Aorta (tissue), 5 donors: ENCODE measurements around the gene DHRSX. TPM values are rescaled to one million over a fixed set of nuclear protein-coding genes. Genes with fewer than 3 reads are reported as not detected.
"Not testable (repeated sequence)": the region's sequence is repeated elsewhere in the genome, so short reads cannot be mapped to it uniquely, and the experiment has no call there.

Experiments used
- ATAC-seq: fragments of 200-7000 bp; cut with Tn5 transposase; one replicate; pipeline ENCODE4 v1.9.1; 2022; ENCODE audit warnings: moderate library complexity; ENCODE audit not compliant: low FRiP score
- DNase-seq, 2 donors: peaks; one replicate each; pipeline ENCODE4 v3.0.0-alpha.2; 2020
- H3K27ac ChIP-seq, 2 donors: one replicate each; pipeline ENCODE4 v1.5.1; 2013; ENCODE audit warnings: low read length in 2 of 2, mild to moderate bottlenecking in 2 of 2, moderate library complexity in 2 of 2, control low read depth in 1 of 2, inconsistent platforms in 1 of 2, low read depth in 1 of 2
- H3K27me3 ChIP-seq, 2 donors: one replicate each; pipeline ENCODE4 v1.6.1; 2013; ENCODE audit warnings: control low read depth in 1 of 2, low read length in 1 of 2, mild to moderate bottlenecking in 1 of 2, moderate library complexity in 1 of 2; ENCODE audit not compliant: insufficient read depth in 2 of 2, control insufficient read depth in 1 of 2
- H3K36me3 ChIP-seq, 2 donors: one replicate each; pipeline ENCODE4 v1.6.1; 2013; ENCODE audit warnings: control low read depth in 1 of 2, low read length in 1 of 2, mild to moderate bottlenecking in 1 of 2; ENCODE audit not compliant: insufficient read depth in 2 of 2, control insufficient read depth in 1 of 2
- H3K4me1 ChIP-seq, 2 donors: one replicate each; pipeline ENCODE4 v1.6.1; 2013; ENCODE audit warnings: low read length in 2 of 2, control low read depth in 1 of 2, mild to moderate bottlenecking in 1 of 2, moderate library complexity in 1 of 2; ENCODE audit not compliant: insufficient read depth in 2 of 2, control insufficient read depth in 1 of 2
- H3K4me3 ChIP-seq, 2 donors: one replicate each; pipeline ENCODE4 v1.5.1; 2013; ENCODE audit warnings: low read length in 2 of 2, control low read depth in 1 of 2, mild to moderate bottlenecking in 1 of 2
- H3K9me3 ChIP-seq: one replicate; pipeline ENCODE4 v1.6.1; 2013; ENCODE audit warnings: mild to moderate bottlenecking, low read length; ENCODE audit not compliant: control insufficient read depth
- WGBS, 2 donors: extraction: QIAGEN DNeasy Blood & Tissue Kit; methylation state at CpG; one replicate each; pipeline ENCODE4 v1.1.7; 2013; 5-methylcytosine and 5-hydroxymethylcytosine counted together
- intact Hi-C, 2 donors: fragments of 100-400 bp; cut with DNase I; formaldehyde crosslinking; loops; one replicate each; pipeline versions ENCODE4 v1.14.2 to v1.15.0; 2022
- polyA plus RNA-seq, 2 donors: library from polyadenylated mRNA; stranded (reverse); fragments of 200-250 nt; gene quantifications; one replicate each; pipeline ENCODE4 v1.2.3, GENCODE V29; 2013
- total RNA-seq, 2 donors: library from RNA; stranded (reverse); fragmentation: NEBNext Ultra II Directional; extraction: Animal tissue kit (Norgen Biotek cat#: 25700); gene quantifications; one replicate each; pipeline ENCODE4 v1.2.1, GENCODE V29; 2021
- donor health status: healthy with polysubstance abuse.
- donor health status: Bipolar disorder and iron deficiency.
- donor health status: DM: no; HTN: no; CAD: no.
- donor health status: DM: no; HTN: no; CAD: no.
- donor health status: DM: yes; HTN: yes; CAD: no.

Gene DHRSX
- total and polyA plus RNA-seq, 4 donors = 6.0 to 21.8 (median 11.7) TPM

DNA sequence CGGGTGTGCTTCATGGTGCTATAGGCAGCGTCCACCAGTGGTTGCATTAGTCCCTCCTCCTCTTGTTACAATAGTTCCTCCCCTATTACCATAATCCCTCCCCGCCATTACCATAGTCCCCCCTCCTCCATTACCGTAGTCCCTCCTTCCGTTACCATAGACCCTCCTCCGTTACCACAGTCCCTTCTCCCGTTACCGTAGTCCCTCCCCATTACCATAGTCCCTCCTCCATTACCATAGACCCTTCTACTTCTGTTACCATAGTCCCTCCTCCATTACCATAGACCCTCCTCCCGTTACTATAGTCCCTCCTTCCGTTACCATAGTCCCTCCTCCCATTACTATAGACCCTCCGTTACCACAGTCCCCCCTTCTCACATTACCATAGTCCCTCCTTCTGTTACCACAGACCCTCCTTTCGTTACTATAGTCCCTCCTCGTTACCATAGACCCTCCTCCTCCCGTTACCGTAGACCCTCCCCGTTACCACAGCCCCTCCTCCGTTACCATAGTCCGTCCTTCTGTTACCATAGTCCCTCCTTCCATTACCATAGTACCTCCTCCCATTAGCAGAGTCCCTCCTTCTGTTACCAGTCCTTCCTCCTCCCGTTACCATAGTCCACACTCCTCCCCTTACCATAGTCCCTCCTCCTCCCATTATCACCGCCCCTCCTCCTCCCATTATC is 129.6 kb downstream of the DHRSX start:
- no peaks in the 10 kb centered on the region for H3K27me3 ChIP-seq
- ATAC-seq (no peak), DNase-seq (no peak)
- H3K27ac ChIP-seq = no peak overlapping the region
- H3K9me3 ChIP-seq = no peaks in the 10 kb centered on the region
- no peaks in the 10 kb centered on the region for H3K36me3 ChIP-seq
- intact Hi-C loops = no loop called here
- no peaks in the 10 kb centered on the region for H3K4me1 ChIP-seq
- H3K4me3 ChIP-seq = no peak overlapping the region
- 63 to 72% methylated on average over 20 of the region's 20 CpGs for WGBS, 2 donors

DNA sequence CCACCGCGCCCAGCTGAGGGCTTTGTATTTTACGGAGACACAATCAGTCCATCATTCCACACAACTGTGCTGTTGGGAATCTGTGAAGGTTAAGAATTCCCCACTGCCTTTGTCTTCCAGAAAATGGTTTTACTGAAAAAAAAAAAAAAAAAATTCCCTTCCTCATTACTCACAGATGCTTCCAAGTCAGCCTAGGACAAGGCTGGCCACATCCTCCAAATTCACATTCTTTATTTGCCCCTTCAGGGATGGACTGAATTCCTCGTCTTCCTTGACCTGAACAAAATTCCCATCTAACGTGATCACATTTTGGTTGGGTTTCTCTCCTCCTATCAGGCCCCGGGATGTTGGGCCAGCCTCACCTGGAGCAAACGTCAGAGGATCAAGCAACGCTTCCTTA is 130.3 kb downstream of the DHRSX start:
- intact Hi-C loops = no loop called here
- H3K36me3 ChIP-seq = no peaks in the 10 kb centered on the region
- H3K27me3 ChIP-seq = no peaks in the 10 kb centered on the region
- no peaks in the 10 kb centered on the region for H3K9me3 ChIP-seq
- DNase-seq = no peak
- no peak for ATAC-seq
- no peak overlapping the region for H3K4me3 ChIP-seq
- H3K27ac ChIP-seq = no peak overlapping the region
- H3K4me1 ChIP-seq = no peaks in the 10 kb centered on the region
- 92 to 94% methylated on average over 8 of the region's 8 CpGs for WGBS, 2 donors

- DNase-seq = no peak
- Histone ChIP-seq H3K27ac (no peak overlapping the region), H3K4me1 (no peaks in the 10 kb centered on the region), H3K36me3 (no peaks in the 10 kb centered on the region), H3K27me3 (no peaks in the 10 kb centered on the region), H3K9me3 (no peaks in the 10 kb centered on the region), H3K4me3 (no peak overlapping the region)
- ATAC-seq = no peak
- 81 to 88% methylated on average over 5 of the region's 5 CpGs for WGBS, 2 donors
- intact Hi-C loops = no loop called here
Observed at GRCh38 chrX:2369206-2369605, 131.6 kb downstream of the DHRSX start.

GRCh38 chrX:2360731-2361130 is 140.0 kb downstream of the DHRSX start:
- intact Hi-C loops = no loop called here
- no peaks in the 10 kb centered on the region for H3K36me3 ChIP-seq
- DNase-seq = no peak
- H3K9me3 ChIP-seq = no peaks in the 10 kb centered on the region
- H3K27me3 ChIP-seq = no peaks in the 10 kb centered on the region
- no peak overlapping the region for H3K27ac ChIP-seq
- no peaks in the 10 kb centered on the region for H3K4me1 ChIP-seq
- ATAC-seq = no peak
- no peak overlapping the region for H3K4me3 ChIP-seq
- WGBS, 2 donors = 58 to 59% methylated on average over 9 of the region's 9 CpGs

DNA sequence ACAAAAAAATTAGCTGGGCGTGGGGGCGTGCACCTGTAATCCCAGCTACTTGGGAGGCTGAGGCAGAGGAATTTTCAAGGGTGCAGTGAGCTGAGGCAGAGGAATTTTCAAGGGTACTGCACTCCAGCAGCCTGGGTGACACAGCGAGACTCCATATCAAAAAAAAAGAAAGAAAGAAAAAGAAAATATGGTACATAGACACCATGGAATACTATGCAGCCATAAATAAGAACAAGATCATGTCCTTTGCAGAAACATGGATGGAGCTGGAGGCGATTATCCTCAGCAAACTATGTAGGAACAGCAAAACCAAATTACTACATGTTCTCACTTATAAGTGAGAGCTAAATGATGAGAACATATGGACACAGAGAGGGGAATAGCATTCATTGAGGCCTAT is 141.3 kb downstream of the DHRSX start:
- intact Hi-C loops, ATAC-seq, H3K4me1 ChIP-seq, DNase-seq, H3K36me3 ChIP-seq, H3K9me3 ChIP-seq, H3K27me3 ChIP-seq, H3K4me3 ChIP-seq, H3K27ac ChIP-seq: not testable (repeated sequence)
- 88 to 99% methylated on average over 4 of the region's 4 CpGs for WGBS, 2 donors

GRCh38 chrX:2351999-2352995 is 148.5 kb downstream of the DHRSX start:
- DNase-seq = no peak
- no peak overlapping the region for H3K4me3 ChIP-seq
- no peaks in the 10 kb centered on the region for H3K4me1 ChIP-seq
- no peak for ATAC-seq
- H3K9me3 ChIP-seq = no peaks in the 10 kb centered on the region
- WGBS, 2 donors = 85 to 88% methylated on average over 19 of the region's 19 CpGs
- H3K27me3 ChIP-seq = no peaks in the 10 kb centered on the region
- H3K27ac ChIP-seq = no peak overlapping the region
- intact Hi-C loops = no loop called here
- H3K36me3 ChIP-seq = no peaks in the 10 kb centered on the region

DNA sequence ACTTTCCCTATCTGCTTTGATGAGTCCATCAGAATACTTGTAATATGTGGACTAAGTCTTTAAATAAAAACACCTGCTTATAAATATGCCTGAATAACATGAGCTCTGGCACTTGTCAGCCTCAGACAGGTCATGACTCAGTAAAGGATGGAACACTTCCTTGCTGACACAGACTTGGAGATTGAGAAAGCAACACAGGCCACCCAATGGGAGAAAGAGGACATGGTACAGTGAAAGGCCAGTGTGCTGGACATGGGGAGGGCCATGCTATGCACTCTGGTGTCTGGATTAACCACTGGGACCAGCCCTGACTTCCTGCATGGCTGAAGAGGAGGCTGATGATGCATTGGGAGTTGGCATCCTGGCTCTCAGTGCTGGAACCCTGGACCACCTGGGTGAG is 149.5 kb downstream of the DHRSX start:
- Histone ChIP-seq H3K27ac (no peak overlapping the region), H3K9me3 (no peaks in the 10 kb centered on the region)
- peak; percentile 26 for ATAC-seq

GRCh38 chrX:2350703-2351102 is 150.1 kb downstream of the DHRSX start:
- H3K36me3 ChIP-seq, H3K4me1 ChIP-seq, intact Hi-C loops, ATAC-seq, H3K27ac ChIP-seq, H3K27me3 ChIP-seq, H3K9me3 ChIP-seq, H3K4me3 ChIP-seq, DNase-seq: not testable (repeated sequence)
- WGBS, 2 donors = 59 to 83% methylated on average over 4 of the region's 4 CpGs

More for the DNA sequence above, 149.5 kb downstream of the DHRSX start:
- Histone ChIP-seq H3K27me3 (no peaks in the 10 kb centered on the region), H3K4me3 (no peak overlapping the region), H3K36me3 (no peaks in the 10 kb centered on the region), H3K4me1 (no peaks in the 10 kb centered on the region)
- intact Hi-C loops = no loop called here
- no peak for DNase-seq

GRCh38 chrX:2350036-2350435 is 150.7 kb downstream of the DHRSX start:
- H3K4me1 ChIP-seq, ATAC-seq, H3K36me3 ChIP-seq, H3K4me3 ChIP-seq, intact Hi-C loops, H3K27me3 ChIP-seq, DNase-seq, H3K9me3 ChIP-seq, H3K27ac ChIP-seq: not testable (repeated sequence)
- WGBS, 2 donors = 98 to 99% methylated on average over 9 of the region's 9 CpGs
